ENCODE measurements around the gene PIGB.

DNA sequence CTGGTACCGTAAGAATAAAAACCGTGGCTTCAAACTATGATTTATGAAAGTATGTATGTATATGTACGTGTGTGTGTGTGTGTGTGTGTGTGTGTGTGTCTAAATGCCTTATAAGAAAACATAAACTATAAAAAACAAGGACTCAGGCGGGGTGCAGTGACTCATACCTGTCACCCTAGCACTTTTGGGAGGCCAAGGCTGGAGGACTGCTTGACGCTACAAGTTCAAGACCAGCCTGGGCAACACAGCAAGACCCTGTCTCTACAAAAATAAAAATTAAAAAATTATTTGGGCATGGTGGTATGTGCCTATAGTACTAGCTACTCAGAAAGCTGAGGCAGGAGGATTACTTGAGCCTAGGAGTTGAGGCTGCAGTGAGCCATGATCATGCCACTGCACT is 60.1 kb downstream of the PIGB start:
- TF ChIP-seq CTCF (IDR thresholded peaks at IDR 0.05; ENCODE audit: control extremely low read depth in 1 of 3, insufficient read depth in 1 of 3, low read depth in 1 of 3, low read length in 3 of 3) (no peak), KDM1A (IDR thresholded peaks at IDR 0.05; ENCODE audit: borderline replicate concordance, low read length) (no peak), CREB1 (IDR thresholded peaks at IDR 0.05) (no peak), CTBP2 (IDR thresholded peaks at IDR 0.05; ENCODE audit: borderline replicate concordance, insufficient read depth, insufficient read length, low read length) (no peak), BCL11A (IDR thresholded peaks at IDR 0.05; ENCODE audit: low read depth in 2 of 2, low read length in 2 of 2) (no peak), RBBP5 (IDR thresholded peaks at IDR 0.05; ENCODE audit: borderline replicate concordance, low read depth, low read length) (no peak)

Data from H1 (cell line).